Mesendoderm (in vitro differentiated cells): ENCODE measurements around the gene SPOUT1.

ENCODE experiments used
- DNase-seq: peaks from one replicate; pipeline ENCODE4 v3.0.0; 2013
- H2AK5ac ChIP-seq: 2 replicates; pipeline ENCODE4 v1.6.1; 2013; ENCODE audit warnings: low read length, inconsistent platforms
- H2BK120ac ChIP-seq: 2 replicates; pipeline ENCODE4 v1.6.1; 2013; ENCODE audit warnings: low read depth, mild to moderate bottlenecking, low read length, moderate library complexity, mixed read lengths
- H2BK15ac ChIP-seq: replicated peaks from 2 replicates; pipeline ENCODE4 v1.6.1; 2013; ENCODE audit warnings: low read depth, mild to moderate bottlenecking, moderate library complexity
- H2BK5ac ChIP-seq: 2 replicates; pipeline ENCODE4 v1.6.1; 2013; ENCODE audit warnings: low read length, inconsistent platforms
- H3K18ac ChIP-seq: 2 replicates; pipeline ENCODE4 v1.6.1; 2013; ENCODE audit warnings: mild to moderate bottlenecking, low read length, mixed read lengths
- H3K23ac ChIP-seq: one replicate; pipeline ENCODE4 v1.6.1; 2013; ENCODE audit warnings: low read length
- H3K27ac ChIP-seq: 2 replicates; pipeline ENCODE4 v1.5.1; 2013; ENCODE audit warnings: low read depth, mild to moderate bottlenecking, inconsistent platforms, low read length, moderate library complexity
- H3K27me3 ChIP-seq: 2 replicates; pipeline ENCODE4 v1.6.1; 2013; ENCODE audit warnings: low read length, control low read depth, mild to moderate bottlenecking, inconsistent platforms; ENCODE audit not compliant: insufficient read depth, poor library complexity
- H3K36me3 ChIP-seq: 2 replicates; pipeline ENCODE4 v1.6.1; 2013; ENCODE audit warnings: low read length, inconsistent platforms; ENCODE audit not compliant: control insufficient read depth, insufficient read depth
- H3K4ac ChIP-seq: one replicate; pipeline ENCODE4 v1.6.1; 2013; ENCODE audit warnings: low read depth, mild to moderate bottlenecking, low read length, moderate library complexity
- H3K4me1 ChIP-seq: 2 replicates; pipeline ENCODE4 v1.6.1; 2013; ENCODE audit warnings: low read depth, low read length, inconsistent platforms; ENCODE audit not compliant: control insufficient read depth
- H3K4me2 ChIP-seq: 2 replicates; pipeline ENCODE4 v1.6.1; 2013; ENCODE audit warnings: low read length
- H3K4me3 ChIP-seq: 2 replicates; pipeline ENCODE4 v1.5.1; 2013; ENCODE audit warnings: mild to moderate bottlenecking, low read length
- H3K56ac ChIP-seq: one replicate; pipeline ENCODE4 v1.6.1; 2013; ENCODE audit warnings: low read length
- H3K79me1 ChIP-seq: 2 replicates; pipeline ENCODE4 v1.6.1; 2013; ENCODE audit warnings: low read length, inconsistent platforms
- H3K79me2 ChIP-seq: 2 replicates; pipeline ENCODE4 v1.6.1; 2013; ENCODE audit warnings: mild to moderate bottlenecking, low read length; ENCODE audit not compliant: control insufficient read depth, insufficient read depth
- H3K9ac ChIP-seq: 2 replicates; pipeline ENCODE4 v1.6.1; 2013; ENCODE audit warnings: low read length, inconsistent platforms
- H4K5ac ChIP-seq: one replicate; pipeline ENCODE4 v1.6.1; 2013; ENCODE audit warnings: low read length
- H4K8ac ChIP-seq: one replicate; pipeline ENCODE4 v1.6.1; 2013; ENCODE audit warnings: low read depth, mild to moderate bottlenecking, control low read depth, low read length, moderate library complexity
- WGBS: extraction: QIAGEN DNeasy Blood & Tissue Kit; methylation state at CpG from one replicate; pipeline ENCODE4 v1.1.7; 2013; ENCODE audit warnings: low lambda C conversion rate, missing lambda C conversion rate; ENCODE audit not compliant: insufficient coverage; ENCODE audit errors: extremely low coverage; 5-methylcytosine and 5-hydroxymethylcytosine counted together

Gene SPOUT1

GRCh38 chr9:128824911-128825310 lies 4.7 kb downstream of the SPOUT1 start:
- no peak overlapping the region for H2BK5ac ChIP-seq
- no peak overlapping the region for H3K4me3 ChIP-seq
- no peak overlapping the region for H2BK15ac ChIP-seq
- no peak overlapping the region for H3K56ac ChIP-seq
- no CpG with 5 or more reads among the region's 7 CpGs for WGBS
- no peak overlapping the region for H2AK5ac ChIP-seq
- no peak overlapping the region for H3K4ac ChIP-seq
- no peak overlapping the region for H3K4me2 ChIP-seq
- peaks cover 13% of the 10 kb centered on the region for H3K36me3 ChIP-seq
- H3K79me1 ChIP-seq = peaks cover 8% of the 10 kb centered on the region
- no peak overlapping the region for H3K9ac ChIP-seq
- no peak overlapping the region for H4K8ac ChIP-seq
- no peaks in the 10 kb centered on the region for H3K27me3 ChIP-seq
- no peak overlapping the region for H3K27ac ChIP-seq
- no peak overlapping the region for H3K23ac ChIP-seq
- H3K4me1 ChIP-seq = no peaks in the 10 kb centered on the region
- H2BK120ac ChIP-seq = no peak overlapping the region
- no peak for DNase-seq
- peaks cover 7% of the 10 kb centered on the region for H3K79me2 ChIP-seq
- no peak overlapping the region for H3K18ac ChIP-seq
- H4K5ac ChIP-seq = no peak overlapping the region

DNA sequence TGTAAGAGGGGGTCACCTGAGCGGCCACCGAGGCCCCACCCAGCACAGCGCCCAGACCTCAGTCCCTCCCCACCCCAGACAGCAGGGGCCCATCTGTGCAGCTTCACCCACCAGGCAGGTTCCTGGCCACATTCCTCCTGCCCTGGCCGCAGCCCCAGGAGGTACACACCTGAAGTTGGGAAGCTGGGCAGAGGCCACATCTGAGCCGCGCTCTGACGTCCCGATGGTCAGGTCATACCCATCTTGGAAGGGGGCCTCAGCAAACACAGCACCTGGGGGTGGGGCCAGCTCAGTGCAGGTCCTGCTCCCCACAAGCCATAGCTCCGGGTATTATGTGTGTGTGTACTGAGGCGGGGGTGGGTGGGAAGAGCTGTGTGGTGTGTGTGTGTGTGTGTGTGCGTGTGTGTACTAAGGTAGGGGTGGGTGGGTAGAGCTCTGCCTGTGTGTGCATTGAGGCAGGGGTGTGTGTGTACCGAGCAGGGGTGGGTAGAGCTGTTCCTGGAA lies 5.6 kb downstream of the SPOUT1 start:
- Histone ChIP-seq H3K23ac (no peak overlapping the region), H3K36me3 (peaks cover 13% of the 10 kb centered on the region), H3K79me2 (peaks cover 5% of the 10 kb centered on the region), H4K5ac (no peak overlapping the region), H3K4me1 (no peaks in the 10 kb centered on the region), H3K4ac (no peak overlapping the region), H2BK5ac (no peak overlapping the region), H3K27me3 (no peaks in the 10 kb centered on the region), H3K18ac (no peak overlapping the region), H2AK5ac (no peak overlapping the region), H3K4me2 (no peak overlapping the region), H3K79me1 (peaks cover 5% of the 10 kb centered on the region), H2BK120ac (no peak overlapping the region), H3K56ac (no peak overlapping the region), H4K8ac (no peak overlapping the region), H3K27ac (no peak overlapping the region), H3K4me3 (no peak overlapping the region), H3K9ac (no peak overlapping the region), H2BK15ac (no peak overlapping the region)
- WGBS = no CpG with 5 or more reads among the region's 12 CpGs
- DNase-seq = no peak

DNA sequence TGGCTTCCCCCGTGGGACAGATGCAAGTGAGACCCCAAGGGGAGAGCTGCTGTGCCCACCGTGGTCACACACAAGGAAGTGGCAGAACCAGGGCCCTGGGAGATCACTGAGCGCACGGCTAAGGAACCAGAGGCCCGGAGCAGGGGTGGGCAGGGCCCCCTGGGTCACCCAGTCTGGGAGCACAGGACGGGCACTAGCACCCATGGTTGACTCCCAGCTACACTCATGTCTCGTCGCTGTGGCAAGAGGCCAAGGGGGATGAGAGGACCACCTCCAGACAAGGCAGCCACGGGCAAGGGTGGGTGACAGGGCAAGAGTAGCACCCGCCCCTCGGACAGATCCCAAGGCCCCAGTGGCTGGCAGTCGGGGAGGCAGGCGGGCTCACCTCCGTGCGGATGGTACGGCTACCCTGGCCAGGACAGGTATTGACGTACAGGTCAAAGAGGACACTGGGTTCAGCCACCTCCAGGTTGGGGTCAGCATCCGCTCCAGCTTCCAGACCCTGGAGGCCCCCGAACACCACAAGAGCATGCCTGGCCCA lies 6.2 kb downstream of the SPOUT1 start:
- no peak for DNase-seq
- H3K9ac ChIP-seq = no peak overlapping the region
- no peak overlapping the region for H3K4me2 ChIP-seq
- H3K56ac ChIP-seq = no peak overlapping the region
- H2BK15ac ChIP-seq = no peak overlapping the region
- H4K5ac ChIP-seq = no peak overlapping the region
- H3K23ac ChIP-seq = no peak overlapping the region
- no peak overlapping the region for H3K18ac ChIP-seq
- H3K36me3 ChIP-seq = peaks cover 13% of the 10 kb centered on the region
- H3K79me2 ChIP-seq = peaks cover under 1% of the 10 kb centered on the region
- H2BK120ac ChIP-seq = no peak overlapping the region
- H3K79me1 ChIP-seq = peaks cover under 1% of the 10 kb centered on the region
- H3K4ac ChIP-seq = no peak overlapping the region
- no peak overlapping the region for H3K27ac ChIP-seq
- H3K27me3 ChIP-seq = no peaks in the 10 kb centered on the region
- no peak overlapping the region for H2BK5ac ChIP-seq
- H3K4me3 ChIP-seq = no peak overlapping the region
- H4K8ac ChIP-seq = no peak overlapping the region
- H2AK5ac ChIP-seq = no peak overlapping the region
- no CpG with 5 or more reads among the region's 19 CpGs for WGBS
- H3K4me1 ChIP-seq = no peaks in the 10 kb centered on the region

DNA sequence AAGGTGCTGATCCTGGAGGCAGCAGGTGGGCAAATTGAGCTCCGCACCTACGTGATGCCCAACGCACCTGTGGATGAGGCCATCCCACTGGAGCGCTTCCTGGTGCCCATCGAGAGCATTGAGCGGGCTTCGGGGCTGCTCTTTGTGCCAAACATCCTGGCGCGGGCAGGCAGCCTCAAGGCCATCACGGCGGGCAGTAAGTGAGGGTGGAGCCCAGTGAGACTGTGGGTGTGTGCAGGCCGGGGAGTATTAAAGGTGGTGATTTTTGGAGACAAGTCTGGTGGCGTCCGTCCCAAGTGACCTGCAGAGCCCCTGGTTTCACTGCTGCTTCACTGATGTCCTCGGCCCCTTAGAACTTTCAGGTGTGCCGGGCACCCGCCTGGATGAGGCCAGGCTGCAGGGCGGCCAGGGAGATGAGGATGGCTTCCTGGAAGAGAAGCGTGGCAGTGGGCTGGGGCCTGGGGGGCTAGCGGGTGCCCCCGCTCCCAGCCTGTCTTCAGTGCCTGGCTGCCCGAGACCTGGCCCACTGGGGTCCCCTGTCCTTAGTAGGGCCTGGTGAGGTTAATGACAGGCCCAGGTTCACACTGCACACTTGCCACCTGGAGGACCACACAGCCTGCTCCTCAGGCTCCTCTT lies 7.1 kb downstream of the SPOUT1 start:
- Histone ChIP-seq H2AK5ac (no peak overlapping the region), H4K8ac (no peak overlapping the region), H3K18ac (no peak overlapping the region), H3K4ac (no peak overlapping the region), H3K4me1 (no peaks in the 10 kb centered on the region), H3K79me2 (no peaks in the 10 kb centered on the region), H3K27me3 (no peaks in the 10 kb centered on the region), H4K5ac (no peak overlapping the region), H3K27ac (no peak overlapping the region), H2BK5ac (no peak overlapping the region), H2BK15ac (no peak overlapping the region), H2BK120ac (no peak overlapping the region), H3K4me3 (no peak overlapping the region), H3K23ac (no peak overlapping the region), H3K4me2 (no peak overlapping the region), H3K79me1 (no peaks in the 10 kb centered on the region), H3K56ac (no peak overlapping the region), H3K9ac (no peak overlapping the region), H3K36me3 (peaks cover 13% of the 10 kb centered on the region)
- no CpG with 5 or more reads among the region's 22 CpGs for WGBS
- DNase-seq = no peak

DNA sequence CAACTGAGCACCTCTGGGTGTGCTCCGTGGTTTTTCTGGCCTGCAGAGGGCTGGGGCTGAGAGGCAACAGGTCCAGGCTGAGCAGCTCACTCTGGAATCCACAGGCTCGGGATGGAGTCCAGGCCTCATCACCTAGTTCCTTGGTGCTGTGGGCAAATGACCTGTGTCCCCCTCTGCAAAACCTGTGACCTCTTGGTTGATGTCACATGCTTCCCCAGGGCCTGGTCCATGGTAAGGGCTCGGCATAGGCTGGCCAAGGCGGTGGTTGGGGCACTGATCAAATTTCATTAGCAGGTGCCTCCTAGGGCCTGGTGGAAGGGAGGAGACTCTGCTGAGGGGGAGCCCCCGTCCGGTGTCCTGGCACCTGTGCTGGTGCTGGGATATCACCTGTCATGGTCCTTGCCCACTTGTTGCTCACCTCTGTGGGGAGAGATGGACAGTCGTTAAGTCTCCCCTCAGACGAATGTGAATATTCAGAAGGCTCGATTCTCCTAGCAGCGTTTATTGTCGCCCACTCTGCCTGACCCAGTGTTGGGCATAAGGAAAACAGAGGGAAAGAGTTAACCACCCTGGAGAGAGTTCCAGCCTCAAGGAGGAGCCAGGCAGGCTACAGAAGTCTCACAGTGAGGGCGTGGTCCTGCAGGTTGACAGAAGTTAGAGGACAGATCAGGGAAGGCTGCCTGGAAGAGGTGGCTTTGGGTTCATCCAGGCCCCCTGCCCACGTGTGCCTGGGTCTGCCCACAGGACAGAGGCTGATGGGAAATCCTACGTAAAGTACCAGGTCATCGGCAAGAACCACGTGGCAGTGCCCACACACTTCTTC lies 7.8 kb downstream of the SPOUT1 start:
- Histone ChIP-seq H4K8ac (no peak overlapping the region), H4K5ac (no peak overlapping the region), H3K4me2 (no peak overlapping the region), H3K79me1 (no peaks in the 10 kb centered on the region), H3K9ac (no peak overlapping the region), H3K79me2 (no peaks in the 10 kb centered on the region), H2AK5ac (no peak overlapping the region), H3K4ac (no peak overlapping the region), H2BK120ac (no peak overlapping the region), H3K27ac (no peak overlapping the region), H3K27me3 (no peaks in the 10 kb centered on the region), H3K36me3 (peaks cover 13% of the 10 kb centered on the region), H3K56ac (no peak overlapping the region), H3K4me1 (no peaks in the 10 kb centered on the region), H3K4me3 (no peak overlapping the region), H3K18ac (no peak overlapping the region), H2BK15ac (no peak overlapping the region), H2BK5ac (no peak overlapping the region), H3K23ac (no peak overlapping the region)
- no CpG with 5 or more reads among the region's 16 CpGs for WGBS
- no peak for DNase-seq
